Thyroid gland (tissue), 4 donors: ENCODE measurements around the gene EPN3.

ENCODE experiments used
- CTCF ChIP-seq, 6 experiments: fragments of 200-600 bp in 3 of 6; fragments of 450-650 bp in 3 of 6; sonication (generic) in 3 of 6; IDR thresholded peaks; one replicate each; pipeline ENCODE4 v1.5.1; 2016 to 2019; ENCODE audit warnings: antibody characterized with exemption in 6 of 6, mild to moderate bottlenecking in 2 of 6, inconsistent platforms in 1 of 6, moderate library complexity in 1 of 6
- POLR2A ChIP-seq, 2 donors: fragments of 450-650 bp; IDR thresholded peaks; one replicate each; pipeline ENCODE4 v1.6.1; 2017; ENCODE audit warnings: antibody characterized with exemption in 2 of 2, mild to moderate bottlenecking in 2 of 2, moderate library complexity in 1 of 2

- TF ChIP-seq POLR2A (IDR thresholded peaks at IDR 0.05) (no peak), CTCF (IDR thresholded peaks at IDR 0.05) (no peak)
Measured at GRCh38 chr17:50578173-50578572, 45.6 kb downstream of the EPN3 start.
